GM10266 (cell line): ENCODE results near the gene EGR1.

Experiments used
- DNase-seq: peaks from one replicate; pipeline ENCODE4 v3.0.0; 2012; ENCODE audit errors: extremely low spot score
- TF ChIP-seq, protein P1 (sequence below): IDR thresholded peaks from 2 replicates; pipeline ENCODE4 v1.5.1; 2012; ENCODE audit warnings: mild to moderate bottlenecking, low read depth; ENCODE audit not compliant: control insufficient read depth, insufficient read depth; ENCODE audit errors: missing control alignments

EGR1 gene

DNA sequence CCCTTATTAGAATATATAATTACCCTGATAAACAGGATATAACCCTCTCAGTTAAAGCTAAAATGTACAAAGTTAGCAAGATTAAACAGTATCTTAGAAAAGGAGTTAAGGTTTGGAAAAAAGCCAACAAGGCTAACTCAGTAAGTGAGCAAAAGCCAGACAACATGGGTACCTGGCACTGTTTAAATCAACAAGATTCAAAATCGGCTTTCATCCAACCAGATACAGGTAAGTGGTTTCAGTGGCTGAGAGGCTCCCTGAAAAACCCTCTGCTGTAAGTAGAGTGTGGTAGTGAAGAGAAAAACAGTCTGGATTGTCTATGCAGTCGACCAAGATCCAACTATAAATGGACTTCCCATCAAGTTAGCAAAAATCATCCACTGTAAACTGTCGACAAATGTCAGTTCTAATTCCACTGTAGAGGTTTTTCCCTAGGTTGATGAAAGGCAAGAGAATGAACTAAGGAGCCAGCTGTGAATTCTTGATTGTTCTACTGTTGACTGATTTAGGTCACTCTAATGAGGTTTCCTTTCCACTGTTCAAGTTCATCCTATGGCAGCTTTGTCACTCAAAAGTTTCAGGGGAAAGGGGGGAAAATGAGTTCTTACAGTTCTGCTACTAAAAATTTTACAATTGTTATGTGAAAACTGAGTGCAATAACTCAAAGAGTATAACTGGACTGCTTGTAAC lies 50.4 kb downstream of the EGR1 start:
- TF ChIP-seq, protein P1, sequence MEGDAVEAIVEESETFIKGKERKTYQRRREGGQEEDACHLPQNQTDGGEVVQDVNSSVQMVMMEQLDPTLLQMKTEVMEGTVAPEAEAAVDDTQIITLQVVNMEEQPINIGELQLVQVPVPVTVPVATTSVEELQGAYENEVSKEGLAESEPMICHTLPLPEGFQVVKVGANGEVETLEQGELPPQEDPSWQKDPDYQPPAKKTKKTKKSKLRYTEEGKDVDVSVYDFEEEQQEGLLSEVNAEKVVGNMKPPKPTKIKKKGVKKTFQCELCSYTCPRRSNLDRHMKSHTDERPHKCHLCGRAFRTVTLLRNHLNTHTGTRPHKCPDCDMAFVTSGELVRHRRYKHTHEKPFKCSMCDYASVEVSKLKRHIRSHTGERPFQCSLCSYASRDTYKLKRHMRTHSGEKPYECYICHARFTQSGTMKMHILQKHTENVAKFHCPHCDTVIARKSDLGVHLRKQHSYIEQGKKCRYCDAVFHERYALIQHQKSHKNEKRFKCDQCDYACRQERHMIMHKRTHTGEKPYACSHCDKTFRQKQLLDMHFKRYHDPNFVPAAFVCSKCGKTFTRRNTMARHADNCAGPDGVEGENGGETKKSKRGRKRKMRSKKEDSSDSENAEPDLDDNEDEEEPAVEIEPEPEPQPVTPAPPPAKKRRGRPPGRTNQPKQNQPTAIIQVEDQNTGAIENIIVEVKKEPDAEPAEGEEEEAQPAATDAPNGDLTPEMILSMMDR: no peak

GRCh38 chr5:138517437-138517836 lies 52.2 kb downstream of the EGR1 start:
- TF ChIP-seq, protein P1: no peak
- DNase-seq: no peak

More for the DNA sequence above, 50.4 kb downstream of the EGR1 start:
- no peak for DNase-seq
